ENCODE measurements around the gene TTC1.
"Not testable (repeated sequence)": the region's sequence is repeated elsewhere in the genome, so short reads cannot be mapped to it uniquely, and the experiment has no call there.

The TTC1 gene

GRCh38 chr5:160044391-160044804 lies 35.5 kb downstream of the TTC1 start:
- DNase-seq = no peak

GRCh38 chr5:160044967-160045366 lies 36.0 kb downstream of the TTC1 start:
- DNase-seq = no peak

- peak; percentile 33 for DNase-seq
Observed at GRCh38 chr5:160047423-160047822, 38.5 kb downstream of the TTC1 start.

- no peak for DNase-seq
Observed at GRCh38 chr5:160048131-160048530, 39.2 kb downstream of the TTC1 start.

GRCh38 chr5:160049099-160049498 lies 40.2 kb downstream of the TTC1 start:
- DNase-seq = no peak

GRCh38 chr5:160054047-160054446 lies 45.1 kb downstream of the TTC1 start:
- DNase-seq = no peak

- no peak for DNase-seq
Observed at GRCh38 chr5:160054831-160055230, 45.9 kb downstream of the TTC1 start.

GRCh38 chr5:160057256-160057655 lies 48.3 kb downstream of the TTC1 start:
- DNase-seq = no peak

- DNase-seq = no peak
Observed at GRCh38 chr5:160060001-160060400, 51.1 kb downstream of the TTC1 start.

GRCh38 chr5:160061770-160062169 lies 52.8 kb downstream of the TTC1 start:
- DNase-seq = no peak

GRCh38 chr5:160064417-160064810 lies 55.5 kb downstream of the TTC1 start:
- no peak for DNase-seq

GRCh38 chr5:160064995-160065614 lies 56.2 kb downstream of the TTC1 start:
- no peak for DNase-seq

GRCh38 chr5:160069120-160069519 lies 60.2 kb downstream of the TTC1 start:
- not testable (repeated sequence) for DNase-seq

- peak; percentile 65 for DNase-seq
Observed at GRCh38 chr5:160071516-160071915, 62.6 kb downstream of the TTC1 start.

- no peak for DNase-seq
Observed at GRCh38 chr5:160071916-160072315, 63.0 kb downstream of the TTC1 start.

- no peak for DNase-seq
Observed at GRCh38 chr5:160075073-160075472, 66.1 kb downstream of the TTC1 start.

- no peak for DNase-seq
Observed at GRCh38 chr5:160076997-160077396, 68.1 kb downstream of the TTC1 start.

- no peak for DNase-seq
Observed at GRCh38 chr5:160079753-160080152, 70.8 kb downstream of the TTC1 start.

- DNase-seq = no peak
Observed at GRCh38 chr5:160081495-160081894, 72.6 kb downstream of the TTC1 start.

- peak; percentile 22 for DNase-seq
Observed at GRCh38 chr5:160082614-160083500, 73.9 kb downstream of the TTC1 start.

- DNase-seq = no peak
Observed at GRCh38 chr5:160083501-160083900, 74.6 kb downstream of the TTC1 start.

GRCh38 chr5:160084144-160084543 lies 75.2 kb downstream of the TTC1 start:
- no peak for DNase-seq

- DNase-seq = no peak
Observed at GRCh38 chr5:160087199-160087598, 78.3 kb downstream of the TTC1 start.

GRCh38 chr5:160088805-160089204 lies 79.9 kb downstream of the TTC1 start:
- DNase-seq = no peak
